ENCODE data around the gene TMEM117.
"Not testable (repeated sequence)": the region's sequence is repeated elsewhere in the genome, so short reads cannot be mapped to it uniquely, and the experiment has no call there.

Gene TMEM117

GRCh38 chr12:44026046-44026445, 190.2 kb downstream of the TMEM117 start:
- H3K4me1 ChIP-seq: peaks cover 10% of the 10 kb centered on the region
- H3K9me3 ChIP-seq: peaks cover 28% of the 10 kb centered on the region
- H3K36me3 ChIP-seq: no peaks in the 10 kb centered on the region
- no peak for TF ChIP-seq Cebpa-rat (IDR thresholded peaks at IDR 0.05)
- no peaks in the 10 kb centered on the region for H4K20me1 ChIP-seq
- no peak overlapping the region for H3K27ac ChIP-seq
- H3K4me2 ChIP-seq: no peak overlapping the region
- no peaks in the 10 kb centered on the region for H3K27me3 ChIP-seq
- H3K4me3 ChIP-seq: no peak overlapping the region
- no peak overlapping the region for H3K9ac ChIP-seq

DNA sequence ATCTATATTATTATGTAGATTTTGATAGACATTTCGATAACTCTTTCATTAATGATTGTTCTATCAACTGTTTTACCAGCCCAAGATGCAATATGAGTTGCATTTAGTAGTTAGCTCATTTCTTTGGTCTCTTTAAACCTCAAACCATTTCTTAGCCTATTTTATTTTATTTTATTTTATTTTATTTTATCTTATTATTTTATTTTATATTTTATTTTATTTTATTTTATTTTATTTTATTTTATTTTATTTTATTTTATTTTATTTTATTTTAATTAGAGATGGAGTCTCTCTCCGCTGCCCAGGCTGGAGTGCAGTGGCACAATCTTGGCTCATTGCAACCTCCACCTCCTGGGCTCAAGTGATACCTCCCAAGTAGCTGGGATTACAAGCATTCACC, 191.0 kb downstream of the TMEM117 start:
- H3K36me3 ChIP-seq, H3K27me3 ChIP-seq, H3K4me2 ChIP-seq, H3K27ac ChIP-seq, H4K20me1 ChIP-seq, H3K4me3 ChIP-seq, H3K4me1 ChIP-seq, H3K9ac ChIP-seq: not testable (repeated sequence)
- H3K9me3 ChIP-seq: peaks cover 37% of the 10 kb centered on the region

- no peak overlapping the region for H3K27ac ChIP-seq
- no peak overlapping the region for H3K4me3 ChIP-seq
- H4K20me1 ChIP-seq: no peaks in the 10 kb centered on the region
- no peaks in the 10 kb centered on the region for H3K36me3 ChIP-seq
- no peak overlapping the region for H3K4me2 ChIP-seq
- peaks cover 40% of the 10 kb centered on the region for H3K9me3 ChIP-seq
- no peak for TF ChIP-seq Cebpa-rat (IDR thresholded peaks at IDR 0.05)
- H3K4me1 ChIP-seq: no peaks in the 10 kb centered on the region
- no peaks in the 10 kb centered on the region for H3K27me3 ChIP-seq
- no peak overlapping the region for H3K9ac ChIP-seq
Measured at GRCh38 chr12:44029194-44029593, 193.3 kb downstream of the TMEM117 start.

DNA sequence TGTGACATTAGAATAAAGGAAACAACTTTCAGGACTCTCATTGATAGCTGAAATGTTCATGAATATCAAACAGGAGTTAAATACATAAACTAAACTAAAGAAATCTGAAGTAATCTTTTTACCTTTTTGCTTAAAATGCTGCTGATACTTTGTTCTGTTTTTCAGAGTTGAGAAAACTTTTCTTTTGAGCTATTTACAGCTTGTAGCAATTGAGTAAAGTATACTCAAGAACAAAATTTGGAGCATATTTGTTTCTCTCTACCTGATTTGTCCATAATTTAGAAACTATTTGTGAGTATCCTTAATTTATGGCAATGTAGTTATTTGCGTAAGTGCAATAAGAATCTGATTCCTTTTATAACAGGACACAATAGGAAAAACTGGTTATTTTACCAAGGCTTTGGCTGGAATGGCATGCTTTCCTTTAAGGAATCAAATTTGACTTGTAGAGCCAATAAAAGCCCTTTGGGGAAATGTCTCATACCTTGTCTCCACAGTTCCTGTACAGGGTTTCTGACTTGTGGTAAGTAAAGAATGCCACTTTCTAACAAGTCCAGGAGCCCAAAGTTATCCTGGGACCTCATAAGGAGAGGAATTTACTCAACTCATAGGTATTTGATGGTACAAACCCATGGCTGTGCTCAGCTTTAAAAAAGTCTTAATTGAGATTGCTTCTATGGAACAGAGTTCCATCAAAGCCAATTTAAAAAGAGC, 195.7 kb downstream of the TMEM117 start:
- no peak for TF ChIP-seq Cebpa-rat (IDR thresholded peaks at IDR 0.05)
- Histone ChIP-seq H3K27ac (no peak overlapping the region), H3K4me2 (no peak overlapping the region)

DNA sequence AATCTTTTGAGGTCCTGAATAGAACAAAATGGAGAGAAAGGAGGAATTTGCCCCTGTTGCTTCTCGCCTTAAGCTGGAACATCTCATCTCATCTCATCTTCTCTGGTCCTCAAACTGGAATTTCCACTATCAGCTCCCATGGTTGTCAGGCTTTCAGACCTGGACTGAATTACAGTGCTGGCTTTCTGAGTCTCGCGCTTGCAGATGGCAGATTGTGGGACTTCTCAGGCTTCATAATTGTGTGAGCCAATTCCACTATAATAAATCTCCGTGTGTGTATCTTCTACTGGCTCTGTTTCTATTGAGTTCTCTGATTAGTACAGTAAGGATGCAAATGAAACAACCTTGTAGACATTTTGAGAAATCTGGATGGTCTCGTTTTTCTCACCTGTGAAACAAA, 199.0 kb downstream of the TMEM117 start:
- no peaks in the 10 kb centered on the region for H3K4me1 ChIP-seq
- no peak overlapping the region for H3K27ac ChIP-seq
- no peak overlapping the region for H3K4me2 ChIP-seq
- H3K36me3 ChIP-seq: peaks cover 7% of the 10 kb centered on the region; the same call in 1 of the 2 replicates
- TF ChIP-seq Cebpa-rat (IDR thresholded peaks at IDR 0.05): no peak
- H4K20me1 ChIP-seq: no peaks in the 10 kb centered on the region
- no peaks in the 10 kb centered on the region for H3K27me3 ChIP-seq
- H3K4me3 ChIP-seq: no peak overlapping the region
- no peak overlapping the region for H3K9ac ChIP-seq
- peaks cover 34% of the 10 kb centered on the region for H3K9me3 ChIP-seq

More for the DNA sequence above, 195.7 kb downstream of the TMEM117 start:
- Histone ChIP-seq H4K20me1 (no peaks in the 10 kb centered on the region), H3K36me3 (no peaks in the 10 kb centered on the region), H3K27me3 (no peaks in the 10 kb centered on the region), H3K4me1 (no peaks in the 10 kb centered on the region), H3K4me3 (no peak overlapping the region), H3K9me3 (peaks cover 40% of the 10 kb centered on the region), H3K9ac (no peak overlapping the region)

- Histone ChIP-seq H3K27me3 (no peaks in the 10 kb centered on the region), H3K4me1 (no peaks in the 10 kb centered on the region), H3K9ac (no peak overlapping the region), H3K4me2 (no peak overlapping the region), H3K4me3 (no peak overlapping the region), H3K36me3 (peaks cover 7% of the 10 kb centered on the region; the same call in 1 of the 2 replicates), H3K27ac (no peak overlapping the region), H3K9me3 (peaks cover 17% of the 10 kb centered on the region), H4K20me1 (no peaks in the 10 kb centered on the region)
- no peak for TF ChIP-seq Cebpa-rat (IDR thresholded peaks at IDR 0.05)
Measured at GRCh38 chr12:44036875-44037443, 201.1 kb downstream of the TMEM117 start.

GRCh38 chr12:44038411-44038810, 202.5 kb downstream of the TMEM117 start:
- no peak for TF ChIP-seq Cebpa-rat (IDR thresholded peaks at IDR 0.05)
- no peak overlapping the region for H3K4me3 ChIP-seq
- no peak overlapping the region for H3K4me2 ChIP-seq
- H4K20me1 ChIP-seq: no peaks in the 10 kb centered on the region
- no peaks in the 10 kb centered on the region for H3K4me1 ChIP-seq
- H3K36me3 ChIP-seq: peaks cover 7% of the 10 kb centered on the region; the same call in 1 of the 2 replicates
- no peak overlapping the region for H3K9ac ChIP-seq
- no peak overlapping the region for H3K27ac ChIP-seq
- no peaks in the 10 kb centered on the region for H3K27me3 ChIP-seq
- H3K9me3 ChIP-seq: peaks cover 9% of the 10 kb centered on the region

GRCh38 chr12:44044491-44044890, 208.6 kb downstream of the TMEM117 start:
- not testable (repeated sequence) for H3K4me2 ChIP-seq, H3K4me1 ChIP-seq, H3K9me3 ChIP-seq, H3K4me3 ChIP-seq, H3K27ac ChIP-seq, H3K9ac ChIP-seq, H3K27me3 ChIP-seq, H4K20me1 ChIP-seq
- peaks cover 14% of the 10 kb centered on the region; the same call in 1 of the 2 replicates for H3K36me3 ChIP-seq

GRCh38 chr12:44046732-44047417, 211.0 kb downstream of the TMEM117 start:
- Histone ChIP-seq H3K36me3 (peaks cover 14% of the 10 kb centered on the region; the same call in 1 of the 2 replicates), H3K27me3 (no peaks in the 10 kb centered on the region), H4K20me1 (no peaks in the 10 kb centered on the region), H3K9ac (no peak overlapping the region), H3K4me1 (no peaks in the 10 kb centered on the region), H3K9me3 (0 out of 2 replicates have a peak, but pooled peaks cover 6% of the 10 kb centered on the region), H3K27ac (no peak overlapping the region), H3K4me2 (no peak overlapping the region), H3K4me3 (no peak overlapping the region)
- TF ChIP-seq Cebpa-rat (IDR thresholded peaks at IDR 0.05): no peak

- no peaks in the 10 kb centered on the region for H3K27me3 ChIP-seq
- H3K27ac ChIP-seq: no peak overlapping the region
- no peaks in the 10 kb centered on the region for H3K4me1 ChIP-seq
- H3K9ac ChIP-seq: no peak overlapping the region
- H4K20me1 ChIP-seq: no peaks in the 10 kb centered on the region
- H3K36me3 ChIP-seq: no peaks in the 10 kb centered on the region
- H3K9me3 ChIP-seq: no peaks in the 10 kb centered on the region
- no peak overlapping the region for H3K4me2 ChIP-seq
- TF ChIP-seq Cebpa-rat (IDR thresholded peaks at IDR 0.05): no peak
- no peak overlapping the region for H3K4me3 ChIP-seq
Measured at GRCh38 chr12:44052554-44052953, 216.7 kb downstream of the TMEM117 start.

Measured in BLaER1 (cell line).